HG03135 (cell line): ENCODE data around the gene ADAM19.
A peak's percentile ranks its signal among the peaks of the same experiment; 100 is the strongest.

Experiments used
- ATAC-seq: cut with Tn5 transposase; IDR thresholded peaks from one replicate; pipeline ENCODE4 v1.9.1; 2021; ENCODE audit warnings: mild to moderate bottlenecking, moderate library complexity; ENCODE audit not compliant: unreplicated experiment

The ADAM19 gene, protein sequence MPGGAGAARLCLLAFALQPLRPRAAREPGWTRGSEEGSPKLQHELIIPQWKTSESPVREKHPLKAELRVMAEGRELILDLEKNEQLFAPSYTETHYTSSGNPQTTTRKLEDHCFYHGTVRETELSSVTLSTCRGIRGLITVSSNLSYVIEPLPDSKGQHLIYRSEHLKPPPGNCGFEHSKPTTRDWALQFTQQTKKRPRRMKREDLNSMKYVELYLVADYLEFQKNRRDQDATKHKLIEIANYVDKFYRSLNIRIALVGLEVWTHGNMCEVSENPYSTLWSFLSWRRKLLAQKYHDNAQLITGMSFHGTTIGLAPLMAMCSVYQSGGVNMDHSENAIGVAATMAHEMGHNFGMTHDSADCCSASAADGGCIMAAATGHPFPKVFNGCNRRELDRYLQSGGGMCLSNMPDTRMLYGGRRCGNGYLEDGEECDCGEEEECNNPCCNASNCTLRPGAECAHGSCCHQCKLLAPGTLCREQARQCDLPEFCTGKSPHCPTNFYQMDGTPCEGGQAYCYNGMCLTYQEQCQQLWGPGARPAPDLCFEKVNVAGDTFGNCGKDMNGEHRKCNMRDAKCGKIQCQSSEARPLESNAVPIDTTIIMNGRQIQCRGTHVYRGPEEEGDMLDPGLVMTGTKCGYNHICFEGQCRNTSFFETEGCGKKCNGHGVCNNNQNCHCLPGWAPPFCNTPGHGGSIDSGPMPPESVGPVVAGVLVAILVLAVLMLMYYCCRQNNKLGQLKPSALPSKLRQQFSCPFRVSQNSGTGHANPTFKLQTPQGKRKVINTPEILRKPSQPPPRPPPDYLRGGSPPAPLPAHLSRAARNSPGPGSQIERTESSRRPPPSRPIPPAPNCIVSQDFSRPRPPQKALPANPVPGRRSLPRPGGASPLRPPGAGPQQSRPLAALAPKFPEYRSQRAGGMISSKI

DNA sequence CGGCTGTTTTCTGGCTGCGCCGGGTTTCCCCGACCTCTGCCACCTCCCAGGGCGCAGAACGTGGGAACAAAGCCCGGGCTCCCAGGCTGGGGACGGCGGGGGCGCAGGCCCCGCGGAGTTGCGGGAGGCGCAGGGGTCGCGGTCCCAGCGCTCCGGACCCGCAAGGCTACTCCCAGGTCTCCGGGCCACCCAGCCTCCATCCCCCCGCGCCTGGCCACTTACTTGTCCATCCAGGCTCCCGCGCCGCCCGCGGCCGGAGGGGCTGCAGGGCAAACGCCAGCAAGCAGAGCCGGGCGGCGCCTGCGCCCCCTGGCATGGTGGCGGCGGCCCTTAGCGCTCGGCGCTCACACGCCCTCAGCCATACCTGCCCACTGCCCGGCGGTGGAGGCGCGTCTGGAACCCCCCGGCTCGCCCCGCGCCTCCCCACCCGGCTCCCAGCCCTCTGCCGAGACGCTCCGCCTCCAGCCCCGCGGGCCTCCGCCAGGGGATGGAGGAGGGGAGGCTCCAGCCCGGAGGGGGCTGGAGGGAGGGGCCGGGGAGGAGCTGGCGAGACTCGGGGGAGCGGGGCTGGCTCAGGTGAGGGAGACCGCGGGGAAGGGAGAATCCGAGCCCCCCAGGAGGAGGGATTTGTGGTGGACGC, at the start of gene ADAM19:
Gene ADAM19 (minus strand): TSS at position 395 of the 640 bp plus-strand sequence. CDS start 79 bp downstream, at position 316.
- ATAC-seq, result no peak

DNA sequence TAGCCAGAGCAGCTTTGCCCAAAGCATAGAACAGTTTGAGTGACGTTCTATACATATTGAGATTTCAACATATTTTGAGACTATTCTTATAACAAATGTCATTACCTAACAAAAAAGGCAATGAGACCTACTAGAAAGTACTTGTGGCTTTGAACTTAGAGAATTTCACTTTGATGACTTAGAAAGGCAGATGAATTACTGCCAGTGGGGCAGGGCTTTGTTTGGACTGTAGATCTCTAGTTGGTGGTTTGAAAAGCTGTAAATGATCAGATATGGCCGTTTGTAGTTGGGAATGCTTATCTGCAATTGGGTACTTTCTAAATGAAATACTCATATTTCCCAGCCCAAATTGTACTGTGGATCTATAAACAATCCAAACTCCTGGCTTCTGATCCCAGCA, 48.6 kb upstream of the ADAM19 start:
- no peak for ATAC-seq

DNA sequence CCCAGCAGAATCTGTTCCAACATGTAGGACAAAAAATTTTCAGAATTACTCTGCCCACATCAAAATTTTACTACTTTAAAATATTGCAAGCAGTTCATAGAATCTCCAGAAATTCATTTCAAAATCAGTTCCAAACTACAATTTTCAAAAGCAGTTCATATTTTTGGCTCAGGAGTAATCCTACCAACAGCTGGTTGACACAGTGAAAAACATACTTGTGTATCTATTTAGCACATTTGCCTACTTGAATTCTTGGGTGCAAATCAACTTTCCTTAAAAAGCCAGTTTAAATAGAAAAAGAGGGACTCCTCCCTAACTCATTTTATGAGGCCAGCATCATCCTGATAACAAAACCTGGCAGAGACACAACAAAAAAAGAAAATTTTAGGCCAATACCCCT, 45.2 kb upstream of the ADAM19 start:
- ATAC-seq, result no peak

DNA sequence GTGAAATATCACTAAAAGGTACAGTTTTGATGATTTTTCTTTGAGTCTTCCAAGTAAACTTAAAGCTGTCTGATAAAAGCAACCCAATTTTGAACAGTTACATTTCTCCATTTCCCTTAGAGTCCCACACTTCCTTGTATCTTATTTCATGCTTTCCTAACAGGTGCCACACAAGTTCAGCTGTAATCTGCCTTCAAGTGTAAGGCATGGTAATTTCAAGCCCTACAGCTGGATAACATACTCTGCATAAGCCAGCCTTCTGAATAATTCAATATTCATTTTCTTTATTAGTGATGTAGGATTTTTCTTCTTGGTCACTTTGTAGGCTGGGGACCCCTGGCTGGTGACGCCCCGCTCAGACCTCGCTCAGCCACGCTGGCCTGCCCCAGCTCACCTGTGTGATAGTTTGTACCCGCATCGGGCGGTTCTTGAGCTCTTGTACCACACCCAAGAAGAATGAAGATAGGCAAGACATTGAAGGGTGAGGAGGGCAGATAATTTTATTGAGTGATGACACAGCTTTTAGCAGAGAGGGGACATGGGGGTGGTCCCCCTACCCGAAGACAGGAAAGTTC, 42.7 kb upstream of the ADAM19 start:
- no peak for ATAC-seq

DNA sequence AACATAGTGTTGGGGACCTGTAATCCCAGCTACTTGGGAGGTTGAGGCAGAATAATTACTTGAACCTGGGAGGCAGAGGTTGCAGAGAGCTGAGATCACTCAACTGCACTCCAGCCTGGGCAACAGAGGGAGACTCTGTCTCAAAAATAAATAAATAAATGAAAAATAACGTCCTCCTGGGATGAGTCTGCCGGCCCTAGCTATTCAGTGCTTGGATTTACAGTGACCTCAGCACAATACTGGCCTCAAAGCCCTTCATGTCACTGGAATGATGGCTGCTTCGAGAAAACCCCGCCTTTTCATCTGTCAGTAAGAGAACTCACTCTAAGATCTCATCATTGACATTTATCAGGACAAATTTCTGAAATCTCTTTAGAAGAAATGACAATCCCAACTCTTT, 41.2 kb upstream of the ADAM19 start:
- ATAC-seq, result no peak

DNA sequence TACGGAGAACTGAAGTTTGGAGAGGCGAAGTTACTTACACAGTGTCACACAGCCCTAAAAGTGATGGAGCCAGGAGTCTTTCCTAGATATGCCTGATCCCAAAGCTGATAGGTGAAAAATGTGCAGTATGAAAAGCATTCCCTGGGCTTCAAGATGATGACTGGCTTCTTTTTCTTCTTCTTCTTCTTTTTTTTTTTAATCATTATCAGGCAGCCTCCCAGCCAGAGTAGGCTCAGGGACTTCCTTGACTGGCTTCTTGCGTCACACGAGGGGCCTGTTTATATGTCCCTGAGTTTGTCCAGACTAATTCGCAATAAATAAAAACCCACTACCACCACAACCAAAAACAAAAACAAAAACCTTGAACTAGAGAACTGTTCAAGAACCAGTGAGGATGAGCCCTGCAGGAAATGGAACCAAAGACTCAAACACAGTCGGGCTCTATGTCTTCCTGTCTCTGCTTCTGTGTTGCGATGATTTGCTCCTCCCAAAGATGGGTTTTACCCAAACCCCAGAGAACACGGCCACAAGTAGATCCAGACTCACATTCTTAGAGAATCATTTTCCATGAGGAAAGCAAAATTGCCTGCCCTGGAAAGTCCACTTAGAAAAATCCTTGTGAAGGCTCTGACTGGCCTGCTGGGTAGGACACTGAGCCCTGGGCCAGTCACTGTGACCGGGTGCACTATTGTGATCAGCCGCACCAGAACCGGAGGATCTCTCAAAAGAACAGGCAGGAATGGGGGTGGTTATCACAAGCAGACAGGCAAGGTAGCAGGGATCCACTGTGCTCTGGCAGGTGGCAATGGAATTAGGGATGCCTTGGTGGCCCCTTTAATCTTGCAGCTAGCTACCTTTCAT, 38.0 kb upstream of the ADAM19 start:
- ATAC-seq, result no peak

DNA sequence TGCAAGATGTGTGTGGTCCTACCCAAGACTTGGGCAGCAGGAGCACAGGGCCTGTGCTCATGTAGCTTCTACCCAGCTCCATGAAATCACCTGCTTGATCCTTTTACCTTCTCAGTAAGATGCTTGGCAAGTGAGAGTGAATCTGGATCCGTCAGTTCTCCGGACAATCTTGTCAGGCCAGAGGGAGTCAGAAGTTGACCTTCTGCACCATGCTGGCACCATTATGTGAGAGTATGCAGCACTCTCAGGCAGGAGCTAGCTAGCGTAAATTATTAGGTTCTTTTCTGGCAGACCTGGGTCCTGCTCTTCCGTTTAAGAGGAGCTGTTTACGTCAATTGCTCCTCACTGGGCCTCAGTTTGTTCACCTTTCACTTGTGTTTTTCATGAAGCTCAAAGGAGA, 37.0 kb upstream of the ADAM19 start:
- no peak for ATAC-seq

DNA sequence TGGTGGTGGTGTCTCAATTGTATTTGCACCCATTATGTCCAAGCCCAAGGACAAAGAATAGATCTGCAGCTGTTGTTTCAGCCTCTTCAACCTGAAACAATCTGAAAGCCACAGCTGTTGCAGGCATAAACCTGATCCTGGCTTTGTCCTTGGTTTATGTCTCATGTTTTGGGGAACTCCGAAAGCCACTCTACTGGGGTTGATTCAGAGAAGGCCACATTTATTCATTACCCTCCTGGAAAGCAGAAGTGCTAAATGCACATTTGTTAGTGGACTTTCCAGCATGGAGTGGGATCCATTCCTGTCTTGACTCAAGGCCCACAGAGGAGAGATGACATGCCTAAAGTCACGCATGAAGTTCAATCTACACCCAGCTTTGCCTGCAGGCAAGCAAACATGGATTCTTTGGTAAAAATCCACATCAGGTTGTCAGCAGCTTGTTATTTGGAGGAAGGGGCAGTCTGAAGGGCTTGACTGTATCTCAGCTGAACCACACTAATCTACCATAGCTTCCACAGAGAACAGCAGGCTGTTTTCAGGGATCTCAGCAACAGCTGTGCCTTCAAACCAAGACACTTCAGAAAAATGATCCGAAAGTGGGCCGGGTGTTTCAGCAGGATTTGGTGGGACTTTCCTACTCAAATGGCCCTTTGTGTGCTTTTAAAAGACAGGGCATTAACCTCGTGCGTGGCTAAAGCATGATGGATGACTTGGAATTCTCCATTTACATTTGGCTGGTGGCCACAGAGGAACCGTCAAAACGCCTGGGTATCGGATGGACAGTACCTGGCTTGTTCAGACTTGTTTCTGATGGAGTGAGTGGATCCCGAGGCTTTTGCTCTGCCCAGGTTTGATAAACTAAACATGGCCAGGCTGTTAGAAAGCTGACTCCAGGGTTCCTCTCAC, 36.2 kb upstream of the ADAM19 start:
- ATAC-seq, result peak; percentile 52

DNA sequence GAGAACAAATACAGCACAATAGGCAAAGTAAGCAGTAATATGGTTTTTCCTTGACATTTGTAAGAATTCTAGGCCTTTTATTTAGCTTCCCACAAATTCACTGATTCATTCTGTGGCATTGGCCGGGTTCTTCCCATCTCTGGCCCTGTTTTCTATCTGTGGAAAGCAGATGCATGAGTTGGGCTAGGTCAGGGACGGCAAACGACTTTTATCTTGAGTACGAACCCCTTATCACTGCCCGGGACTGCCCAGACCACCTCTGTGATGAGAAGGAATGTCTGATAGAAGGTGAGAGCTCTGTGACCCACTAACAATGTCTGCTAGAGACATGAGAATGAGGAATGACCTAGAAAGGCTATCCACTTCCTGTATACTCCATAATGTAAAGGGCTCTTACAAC, 35.4 kb upstream of the ADAM19 start:
- no peak for ATAC-seq

DNA sequence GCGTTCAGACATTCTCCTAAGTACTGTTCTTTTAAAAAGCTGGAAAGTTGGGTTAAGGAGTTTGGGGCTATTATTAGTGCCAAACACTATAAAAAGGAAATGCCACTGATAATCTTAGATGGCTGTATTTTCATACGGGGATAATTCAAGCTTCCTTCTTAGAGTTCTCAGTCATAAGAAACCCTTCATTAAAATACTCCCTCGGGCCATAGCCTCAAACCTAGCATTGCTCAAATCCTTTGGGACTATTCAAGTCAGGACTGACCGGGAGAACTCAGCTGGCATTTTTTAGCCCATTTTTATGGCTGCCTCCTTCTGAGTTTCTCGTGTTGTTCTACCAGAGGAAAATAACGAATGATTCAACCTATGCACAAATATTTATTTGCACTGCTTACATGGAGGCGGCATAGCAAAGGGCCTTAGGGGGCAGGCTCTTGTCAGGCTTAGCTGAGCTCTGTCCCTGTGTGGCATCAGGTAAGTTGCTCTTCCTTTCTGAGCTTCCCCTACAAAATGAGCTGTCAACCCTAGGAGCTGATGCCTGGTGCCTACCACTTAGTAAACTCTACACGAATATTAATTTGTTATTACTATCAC, 33.5 kb upstream of the ADAM19 start:
- no peak for ATAC-seq

DNA sequence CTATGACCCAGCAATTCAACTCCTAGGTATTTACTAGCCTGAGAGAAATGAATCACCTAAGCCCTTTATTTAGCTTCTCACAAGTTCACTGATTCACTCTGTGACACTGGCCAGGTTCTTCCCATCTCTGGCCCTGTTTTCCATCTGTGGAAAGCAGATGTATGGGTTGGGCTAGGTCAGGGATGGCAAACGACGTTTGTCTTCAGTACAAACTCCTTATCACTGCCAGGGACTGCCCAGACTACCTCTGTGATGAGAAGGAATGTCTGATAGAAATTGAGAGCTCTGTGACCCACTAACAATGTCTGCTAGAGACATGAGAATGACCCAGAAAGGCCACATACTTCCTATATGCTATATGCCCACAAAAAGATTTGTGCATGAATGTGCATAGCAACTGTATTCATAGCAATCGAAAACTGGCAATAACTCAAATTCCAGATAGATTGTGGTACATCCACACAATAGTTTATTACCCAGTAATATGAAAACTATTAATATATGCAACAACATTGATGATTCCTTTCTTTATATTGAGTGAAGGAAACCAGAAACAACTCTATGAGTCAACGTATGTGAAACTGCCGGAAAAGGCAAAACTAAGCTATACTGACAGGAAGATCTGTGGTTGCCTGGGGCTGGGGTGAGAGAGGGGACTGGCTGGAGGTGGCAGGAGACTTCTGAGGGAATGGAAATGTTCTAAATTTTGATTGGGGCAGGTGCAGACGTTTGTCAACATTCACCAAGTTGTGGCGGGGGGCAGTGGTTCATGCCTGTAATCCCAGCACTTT, 32.0 kb upstream of the ADAM19 start:
- ATAC-seq, result peak; percentile 43

DNA sequence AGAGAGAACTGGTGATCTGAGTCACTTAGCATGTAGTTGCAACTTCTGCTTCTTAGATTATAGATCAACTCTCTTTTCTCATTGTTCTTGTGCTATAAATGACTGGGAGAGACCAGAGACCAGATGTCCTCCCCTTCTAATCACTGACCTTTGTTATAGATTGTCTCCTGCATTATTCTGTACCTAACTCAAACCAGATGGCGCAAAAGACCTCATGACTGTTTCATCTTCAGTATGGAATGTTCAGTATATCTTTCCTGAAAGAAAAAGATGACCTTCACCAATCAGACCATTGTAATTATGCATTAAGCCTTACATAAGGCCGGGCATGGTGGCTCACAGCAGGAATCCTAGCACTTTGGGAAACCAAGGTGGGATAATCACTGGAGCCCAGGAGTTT, 30.5 kb upstream of the ADAM19 start:
- no peak for ATAC-seq

DNA sequence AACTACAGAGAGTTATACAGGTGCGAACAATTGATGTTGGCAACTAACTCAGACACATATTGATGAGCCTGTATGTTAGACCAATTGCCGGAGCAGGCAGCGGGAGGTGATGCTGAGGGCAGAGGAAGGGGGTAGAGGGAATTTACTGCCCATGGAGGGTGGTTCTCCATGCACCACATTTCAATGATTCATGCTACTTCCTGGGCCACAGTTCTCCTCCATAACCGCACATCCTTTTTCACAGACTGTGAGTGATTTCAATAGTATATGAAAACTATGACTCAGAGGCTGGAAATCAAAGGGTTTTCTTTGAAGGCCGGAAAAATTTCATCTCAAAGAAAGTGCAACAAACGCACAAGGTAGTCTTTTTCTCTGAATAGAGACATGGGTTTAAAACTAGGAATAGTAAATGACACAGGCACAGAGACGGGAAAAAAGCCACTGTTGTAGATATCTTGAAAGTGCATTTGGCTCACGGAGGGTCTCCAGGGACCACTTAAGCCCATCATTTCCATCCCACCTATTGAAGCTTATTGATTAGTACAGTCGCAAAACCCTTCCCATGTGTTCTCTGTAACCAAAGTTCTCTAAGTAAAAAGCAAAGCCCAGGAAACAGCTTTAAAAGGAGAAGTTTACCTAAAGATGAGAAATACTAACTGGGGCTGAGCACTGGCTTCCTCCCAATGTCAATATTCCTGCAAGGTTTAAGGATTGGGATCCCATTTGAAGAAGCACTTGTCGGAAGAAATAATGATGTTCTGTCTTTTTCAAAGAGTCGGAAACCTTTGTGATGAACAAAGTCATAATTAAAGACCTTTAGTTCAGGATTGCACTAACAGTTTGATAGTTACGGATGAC, 28.0 kb upstream of the ADAM19 start:
- ATAC-seq, result no peak

DNA sequence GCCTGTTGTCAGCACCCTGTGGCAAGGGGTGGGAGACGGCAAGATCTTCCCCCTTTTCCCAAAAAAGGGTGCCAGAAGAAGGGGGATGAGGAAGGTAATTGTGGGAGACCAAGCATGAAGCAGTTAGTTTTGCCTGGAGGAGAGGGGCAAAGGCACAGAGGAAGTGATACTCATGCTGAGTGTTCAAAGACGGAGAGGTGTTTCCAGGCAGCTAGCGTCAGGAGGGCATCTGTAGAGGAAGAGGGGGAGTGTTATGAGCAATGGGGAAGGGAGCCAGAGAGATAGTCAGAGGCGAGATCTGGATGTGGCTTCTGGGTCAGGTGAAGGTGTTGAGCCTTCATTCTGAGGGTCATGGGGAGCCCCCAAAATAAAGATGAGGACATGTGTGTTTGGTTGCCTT, 26.9 kb upstream of the ADAM19 start:
- peak; percentile 47 for ATAC-seq

DNA sequence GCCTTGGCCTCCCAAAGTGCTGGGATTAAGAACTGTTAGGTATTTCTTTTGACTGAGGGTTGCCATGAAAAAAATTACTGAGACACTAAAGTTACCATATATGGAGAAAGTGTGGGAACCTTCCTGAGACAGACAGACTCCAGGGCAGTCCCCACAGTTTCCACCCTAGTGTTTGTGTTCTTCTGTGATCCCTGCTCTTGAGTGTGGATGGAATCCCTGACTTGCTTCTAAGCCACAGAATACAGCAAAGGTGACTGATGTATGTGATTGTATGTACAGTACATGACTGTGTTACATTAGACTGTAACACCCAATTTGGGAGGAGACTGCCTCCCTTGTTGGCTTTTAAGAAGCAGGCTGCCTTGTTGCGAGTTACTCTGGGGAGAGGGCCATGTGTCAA, 24.7 kb upstream of the ADAM19 start:
- ATAC-seq, result no peak

DNA sequence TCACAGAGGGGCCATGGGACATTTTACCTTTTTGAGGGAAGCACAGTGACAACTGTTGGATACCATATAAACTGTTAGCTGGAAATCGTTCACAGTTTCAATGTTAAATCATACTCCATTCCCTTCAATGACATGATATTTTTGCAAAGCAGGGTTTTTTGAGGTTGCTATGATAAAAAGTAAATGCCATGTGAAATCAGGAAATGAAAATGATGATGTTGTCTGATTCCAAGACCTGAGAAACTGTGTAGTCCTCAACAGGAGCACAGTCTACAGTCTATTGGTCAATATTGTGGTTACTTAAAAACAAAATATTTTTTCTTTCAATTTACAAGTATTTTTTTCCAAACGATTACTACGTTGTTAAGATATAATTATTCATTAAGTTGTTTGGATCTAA, 24.0 kb upstream of the ADAM19 start:
- no peak for ATAC-seq

DNA sequence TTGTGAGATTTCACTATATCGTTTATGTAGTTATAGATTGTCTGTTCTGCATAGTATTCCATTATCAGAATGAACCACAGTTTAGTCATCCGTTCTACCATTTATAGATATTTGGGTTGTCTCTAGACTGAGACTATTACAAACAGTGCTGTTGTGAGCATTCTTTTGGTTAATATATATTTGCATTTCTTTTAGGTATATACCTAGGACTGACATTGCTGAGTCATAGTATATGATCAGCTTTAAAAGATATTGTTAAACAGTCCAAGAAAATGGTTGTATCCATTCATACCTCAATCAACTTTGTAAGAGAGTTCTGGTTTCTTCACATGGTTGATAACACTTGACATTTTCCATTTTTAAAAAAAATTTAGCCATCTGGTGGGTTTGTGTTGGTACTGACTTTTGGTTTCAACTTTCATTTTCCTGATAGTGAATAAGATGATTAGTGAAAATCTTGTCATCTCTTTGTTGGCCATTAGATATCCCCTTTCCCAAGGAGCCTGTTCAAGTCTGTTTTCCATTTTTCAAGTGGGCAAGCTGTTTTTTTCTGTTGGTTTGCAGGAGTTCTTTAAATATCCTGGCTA, 22.9 kb upstream of the ADAM19 start:
- no peak for ATAC-seq
